HepG2 (cell line): ENCODE results near the gene EPB41. TPM values are rescaled to one million over a fixed set of nuclear protein-coding genes. Genes with fewer than 3 reads are reported as not detected.
A peak's percentile ranks its signal among the peaks of the same experiment; 100 is the strongest.

ENCODE experiments used
- ATAC-seq: fragments of 200-7000 bp; cut with Tn5 transposase; 3 replicates; pipeline ENCODE4 v1.9.1; 2020; ENCODE audit warnings: mild to moderate bottlenecking, moderate library complexity
- BruUV-seq: library from RNA; stranded (reverse); fragments of 400-500 nt; replicated peaks from 2 replicates; lab custom pipeline; 2021; lab: Mats Ljungman, UMichigan
- CTCF ChIA-PET: fragments of 300-600 bp; formaldehyde crosslinking; extraction: SDS; loops from one replicate; lab custom pipeline; 2021; ENCODE audit warnings: low total read pairs, inconsistent platforms, low intra/inter-chr PET ratio; lab: Yijun Ruan, JAX
- POLR2A ChIA-PET: fragments of 350-600 bp; sonication (Branson Sonifier 250); formaldehyde crosslinking; loops from one replicate; lab custom pipeline; 2020; ENCODE audit warnings: antibody characterized with exemption, inconsistent platforms; lab: Yijun Ruan, JAX
- DNase-seq: peaks from one replicate; pipeline ENCODE4 v3.0.0-alpha.2; 2015; ENCODE audit warnings: low spot score
- FAIRE-seq: peaks from 3 replicates; lab custom pipeline; 2011; peaks lifted over from hg19 to GRCh38; lab: Jason Lieb, UNC
- H2AFZ ChIP-seq: one replicate; pipeline ENCODE4 v1.6.1; 2011; ENCODE audit warnings: low read length, inconsistent platforms
- H3K27ac ChIP-seq: fragments of 300-600 bp; 3 replicates; pipeline ENCODE4 v1.8.0; 2011; ENCODE audit warnings: mixed run types, mild to moderate bottlenecking, mixed read lengths, low read length, inconsistent platforms; ENCODE audit not compliant: insufficient read depth; ENCODE audit errors: extremely low read length
- H3K27me3 ChIP-seq, 2 experiments: fragments of 200-600 bp in 1 of 2; 2 replicates in 1 of 2; 3 replicates in 1 of 2; pipeline versions ENCODE4 v1.6.0 to v1.8.0; 2011; ENCODE audit warnings: low read length in 2 of 2, mild to moderate bottlenecking in 2 of 2, moderate library complexity in 2 of 2, inconsistent platforms in 1 of 2; ENCODE audit not compliant: insufficient read depth in 2 of 2, control insufficient read depth in 1 of 2
- H3K36me3 ChIP-seq, 2 experiments: fragments of 200-600 bp in 1 of 2; replicated peaks in 1 of 2; 2 replicates in 1 of 2; 3 replicates in 1 of 2; pipeline versions ENCODE4 v1.5.1 to v1.8.0; 2011; ENCODE audit warnings: low read length in 2 of 2, inconsistent platforms in 1 of 2; ENCODE audit not compliant: insufficient read depth in 2 of 2, control insufficient read depth in 1 of 2
- H3K4me1 ChIP-seq: 2 replicates; pipeline ENCODE4 v1.5.1; 2012; ENCODE audit warnings: low read length, inconsistent platforms; ENCODE audit not compliant: insufficient read depth
- H3K4me2 ChIP-seq: 2 replicates; pipeline ENCODE4 v1.6.0; 2011; ENCODE audit warnings: low read depth, low read length, inconsistent platforms
- H3K4me3 ChIP-seq, 3 experiments: fragments of 200-600 bp in 1 of 3; sonication (generic), shearing (Covaris generic) in 1 of 3; replicated peaks in 1 of 3; 2 replicates each; pipeline ENCODE4 v1.5.1; 2011 to 2016; ENCODE audit warnings: low read length in 3 of 3, inconsistent platforms in 2 of 3, low read depth in 2 of 3, mild to moderate bottlenecking in 2 of 3, control low read depth in 1 of 3, mixed read lengths in 1 of 3; ENCODE audit not compliant: insufficient read depth in 1 of 3
- H3K79me2 ChIP-seq: one replicate; pipeline ENCODE4 v1.6.1; 2011; ENCODE audit warnings: low read length, inconsistent platforms; ENCODE audit not compliant: insufficient read depth
- H3K9ac ChIP-seq: 2 replicates; pipeline ENCODE4 v1.6.0; 2011; ENCODE audit warnings: mild to moderate bottlenecking, low read depth, low read length, inconsistent platforms; ENCODE audit not compliant: insufficient read depth
- H3K9me3 ChIP-seq: 2 replicates; pipeline ENCODE4 v1.5.1; 2012; ENCODE audit warnings: mild to moderate bottlenecking, low read length
- H4K20me1 ChIP-seq: 2 replicates; pipeline ENCODE4 v1.6.0; 2011; ENCODE audit warnings: inconsistent platforms, mild to moderate bottlenecking, low read length, moderate library complexity; ENCODE audit not compliant: insufficient read depth
- EEA1 ChIP-seq: sonication (generic); formaldehyde crosslinking; IDR thresholded peaks from 2 replicates; pipeline ENCODE4 v1.5.1; 2020; ENCODE audit warnings: mild to moderate bottlenecking, missing genetic modification reagents, borderline replicate concordance
- FOXK1 ChIP-seq: sonication (generic); formaldehyde crosslinking; IDR thresholded peaks from 2 replicates; pipeline ENCODE4 v1.4.0; 2020; ENCODE audit warnings: low read depth, missing genetic modification reagents, borderline replicate concordance
- FOXP1 ChIP-seq, 2 experiments: fragments of 450-650 bp in 1 of 2; IDR thresholded peaks; 2 replicates each; pipeline ENCODE4 v1.6.1; 2017 to 2018; ENCODE audit warnings: antibody characterized with exemption in 1 of 2
- MAFG ChIP-seq: sonication (generic); formaldehyde crosslinking; IDR thresholded peaks from 2 replicates; pipeline ENCODE4 v1.5.1; 2020; ENCODE audit warnings: mild to moderate bottlenecking, missing genetic modification reagents
- MED1 ChIP-seq: sonication (generic); formaldehyde crosslinking; IDR thresholded peaks from 2 replicates; pipeline ENCODE4 v1.4.0; 2020; ENCODE audit warnings: missing genetic modification reagents
- NPAS2 ChIP-seq: sonication (generic); formaldehyde crosslinking; IDR thresholded peaks from 2 replicates; pipeline ENCODE4 v1.8.0; 2022; ENCODE audit warnings: mild to moderate bottlenecking, missing genetic modification reagents, borderline replicate concordance
- ZBTB21 ChIP-seq: sonication (generic); formaldehyde crosslinking; IDR thresholded peaks from 2 replicates; pipeline ENCODE4 v1.4.0; 2020; ENCODE audit warnings: missing genetic modification reagents
- ZNF17 ChIP-seq: sonication (generic); formaldehyde crosslinking; IDR thresholded peaks from 2 replicates; pipeline ENCODE4 v1.5.0; 2020; ENCODE audit warnings: mild to moderate bottlenecking, missing genetic modification reagents
- ZSCAN29 ChIP-seq: sonication (generic); formaldehyde crosslinking; conservative IDR thresholded peaks from 2 replicates; pipeline ENCODE4 v1.4.0; 2020; ENCODE audit warnings: mild to moderate bottlenecking, missing genetic modification reagents
- WGBS: methylation state at CpG from one replicate; pipeline ENCODE4 v1.1.6; 2017; ENCODE audit warnings: low lambda C conversion rate; 5-methylcytosine and 5-hydroxymethylcytosine counted together
- in situ Hi-C: cut with HindIII; loops from 2 replicates; pipeline ENCODE4 v1.10.0; 2017; ENCODE audit warnings: low pct_unique_long_range_greater_than_20kb; ENCODE audit not compliant: extremely low pct_ligation_motif_present
- intact Hi-C: fragments of 100-400 bp; cut with micrococcal nuclease; formaldehyde crosslinking; loops from one replicate; pipeline ENCODE4 v1.10.0; 2022; ENCODE audit not compliant: unreplicated experiment
- polyA plus RNA-seq, 8 experiments: library from polyadenylated mRNA; depleted of rRNA in 3 of 8; stranded (reverse) in 7 of 8; unstranded in 1 of 8; fragments of >200 nt; fragmentation: Illumina TruSeq in 4 of 8; extraction: Trizol in 4 of 8; gene quantifications; 2 replicates each; pipeline versions ENCODE4 v1.2.1 to v1.2.3, GENCODE V29; 2011 to 2016; ENCODE audit warnings: low read depth in 4 of 8, missing spikeins in 1 of 8, mixed read lengths in 1 of 8; ENCODE audit not compliant: insufficient read depth in 1 of 8
- total RNA-seq, 5 experiments: library from RNA; depleted of rRNA; stranded (reverse); fragments of >200 nt; fragmentation: Illumina TruSeq; extraction: Trizol; gene quantifications; 2 replicates each; pipeline ENCODE4 v1.2.3, GENCODE V29; 2016; ENCODE audit warnings: low read depth in 1 of 5
- TF ChIP-seq, protein P1 (sequence below): sonication (generic); formaldehyde crosslinking; IDR thresholded peaks from 2 replicates; pipeline ENCODE4 v1.4.0; 2020; ENCODE audit warnings: missing genetic modification reagents
- TF ChIP-seq, protein P2 (sequence below): sonication (generic); formaldehyde crosslinking; IDR thresholded peaks from 2 replicates; pipeline ENCODE4 v1.4.0; 2020; ENCODE audit warnings: missing genetic modification reagents, mild to moderate bottlenecking, borderline replicate concordance
- TF ChIP-seq, protein P3 (sequence below): sonication (generic); formaldehyde crosslinking; IDR thresholded peaks from 2 replicates; pipeline ENCODE4 v1.4.0; 2020; ENCODE audit warnings: mild to moderate bottlenecking, low read depth, missing genetic modification reagents

Gene EPB41
- total and polyA plus RNA-seq, 2 of the 13 experiments (the other 11 are each of a cell fraction or from before 2014, with no cell fraction given), result 34.5 to 46.7 TPM

DNA sequence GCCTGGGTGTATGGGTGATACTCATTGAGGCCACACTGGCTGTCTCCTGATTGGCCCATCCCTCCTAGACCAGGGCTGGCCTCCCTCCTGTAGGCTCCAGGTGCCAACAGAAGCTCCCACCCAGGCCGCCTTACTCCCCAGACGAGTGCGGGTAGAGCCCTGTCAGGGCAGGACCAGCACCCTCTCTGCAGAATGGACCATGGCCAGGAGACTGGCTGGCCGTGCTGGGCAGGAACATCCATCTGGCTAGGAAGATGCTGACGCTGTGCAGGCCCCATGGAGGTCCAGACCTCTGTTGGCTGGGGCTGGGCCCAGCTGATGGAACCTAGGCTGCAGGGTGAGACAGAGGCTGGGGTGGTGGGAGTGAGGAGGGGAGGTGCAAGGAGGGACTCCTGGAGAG, 25.0 kb upstream of the EPB41 start:
- no peak for TF ChIP-seq ZBTB21
- TF ChIP-seq FOXP1 (IDR thresholded peaks at IDR 0.05), result no peak
- TF ChIP-seq FOXP1 (CRISPR knock-in tag; IDR thresholded peaks at IDR 0.05), result no peak
- TF ChIP-seq, protein P1, sequence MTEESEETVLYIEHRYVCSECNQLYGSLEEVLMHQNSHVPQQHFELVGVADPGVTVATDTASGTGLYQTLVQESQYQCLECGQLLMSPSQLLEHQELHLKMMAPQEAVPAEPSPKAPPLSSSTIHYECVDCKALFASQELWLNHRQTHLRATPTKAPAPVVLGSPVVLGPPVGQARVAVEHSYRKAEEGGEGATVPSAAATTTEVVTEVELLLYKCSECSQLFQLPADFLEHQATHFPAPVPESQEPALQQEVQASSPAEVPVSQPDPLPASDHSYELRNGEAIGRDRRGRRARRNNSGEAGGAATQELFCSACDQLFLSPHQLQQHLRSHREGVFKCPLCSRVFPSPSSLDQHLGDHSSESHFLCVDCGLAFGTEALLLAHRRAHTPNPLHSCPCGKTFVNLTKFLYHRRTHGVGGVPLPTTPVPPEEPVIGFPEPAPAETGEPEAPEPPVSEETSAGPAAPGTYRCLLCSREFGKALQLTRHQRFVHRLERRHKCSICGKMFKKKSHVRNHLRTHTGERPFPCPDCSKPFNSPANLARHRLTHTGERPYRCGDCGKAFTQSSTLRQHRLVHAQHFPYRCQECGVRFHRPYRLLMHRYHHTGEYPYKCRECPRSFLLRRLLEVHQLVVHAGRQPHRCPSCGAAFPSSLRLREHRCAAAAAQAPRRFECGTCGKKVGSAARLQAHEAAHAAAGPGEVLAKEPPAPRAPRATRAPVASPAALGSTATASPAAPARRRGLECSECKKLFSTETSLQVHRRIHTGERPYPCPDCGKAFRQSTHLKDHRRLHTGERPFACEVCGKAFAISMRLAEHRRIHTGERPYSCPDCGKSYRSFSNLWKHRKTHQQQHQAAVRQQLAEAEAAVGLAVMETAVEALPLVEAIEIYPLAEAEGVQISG (CRISPR knock-in tag), result no peak
- 0 out of 2 replicates have a peak, but pooled peaks have one; percentile 27 for TF ChIP-seq EEA1
- H3K9me3 ChIP-seq, result no peaks in the 10 kb centered on the region
- peaks cover 32% of the 10 kb centered on the region for H3K4me1 ChIP-seq
- no peaks in the 10 kb centered on the region; a peak in 1 of 5 replicates for H3K27me3 ChIP-seq
- no peak overlapping the region for H2AFZ ChIP-seq
- ATAC-seq (no peak), DNase-seq (no peak), FAIRE-seq (no peak)
- no peaks in the 10 kb centered on the region; the same call in 1 of the 2 replicates for H4K20me1 ChIP-seq
- in situ Hi-C loops (loop anchor here (10.0 kb wide), 2 partner anchors 95 to 235 kb away; partner anchors contain the start of gene TMEM200B), intact Hi-C loops (loop anchor here (5.0 to 10.0 kb wide), 2 partner anchors 235 to 293 kb away; partner anchors contain the start of genes SRSF4 and TMEM200B)
- H3K27ac ChIP-seq, result no peak overlapping the region
- CTCF ChIA-PET, result no interaction called here
- no TSS peak for BruUV-seq
- 97% methylated on average over 5 of the region's 5 CpGs for WGBS
- H3K4me2 ChIP-seq, result 0 out of 2 replicates have a peak overlapping the region, but pooled peaks have one; percentile 7
- H3K9ac ChIP-seq, result no peak overlapping the region
- no peak overlapping the region for H3K4me3 ChIP-seq
- peaks cover 13% of the 10 kb centered on the region for H3K79me2 ChIP-seq
- H3K36me3 ChIP-seq, result peaks cover under 1 to 12% of the 10 kb centered on the region in 2 experiments; a peak in 4 of 5 replicates
- POLR2A ChIA-PET, result no interaction called here

GRCh38 chr1:28890435-28890834, 23.9 kb upstream of the EPB41 start:
- ATAC-seq (no peak), FAIRE-seq (no peak)
- H3K27ac ChIP-seq, result no peak overlapping the region
- TF ChIP-seq, protein P2, sequence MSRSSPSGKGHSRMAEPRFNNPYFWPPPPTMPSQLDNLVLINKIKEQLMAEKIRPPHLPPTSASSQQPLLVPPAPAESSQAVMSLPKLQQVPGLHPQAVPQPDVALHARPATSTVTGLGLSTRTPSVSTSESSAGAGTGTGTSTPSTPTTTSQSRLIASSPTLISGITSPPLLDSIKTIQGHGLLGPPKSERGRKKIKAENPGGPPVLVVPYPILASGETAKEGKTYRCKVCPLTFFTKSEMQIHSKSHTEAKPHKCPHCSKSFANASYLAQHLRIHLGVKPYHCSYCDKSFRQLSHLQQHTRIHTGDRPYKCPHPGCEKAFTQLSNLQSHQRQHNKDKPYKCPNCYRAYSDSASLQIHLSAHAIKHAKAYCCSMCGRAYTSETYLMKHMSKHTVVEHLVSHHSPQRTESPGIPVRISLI (CRISPR knock-in tag), result no peak
- TF ChIP-seq FOXK1 (CRISPR knock-in tag) (no peak), ZNF17 (CRISPR knock-in tag) (no peak), NPAS2 (CRISPR knock-in tag) (no peak), ZSCAN29 (CRISPR knock-in tag) (no peak), MAFG (CRISPR knock-in tag) (no peak), MED1 (CRISPR knock-in tag) (no peak)
- TF ChIP-seq, protein P3, sequence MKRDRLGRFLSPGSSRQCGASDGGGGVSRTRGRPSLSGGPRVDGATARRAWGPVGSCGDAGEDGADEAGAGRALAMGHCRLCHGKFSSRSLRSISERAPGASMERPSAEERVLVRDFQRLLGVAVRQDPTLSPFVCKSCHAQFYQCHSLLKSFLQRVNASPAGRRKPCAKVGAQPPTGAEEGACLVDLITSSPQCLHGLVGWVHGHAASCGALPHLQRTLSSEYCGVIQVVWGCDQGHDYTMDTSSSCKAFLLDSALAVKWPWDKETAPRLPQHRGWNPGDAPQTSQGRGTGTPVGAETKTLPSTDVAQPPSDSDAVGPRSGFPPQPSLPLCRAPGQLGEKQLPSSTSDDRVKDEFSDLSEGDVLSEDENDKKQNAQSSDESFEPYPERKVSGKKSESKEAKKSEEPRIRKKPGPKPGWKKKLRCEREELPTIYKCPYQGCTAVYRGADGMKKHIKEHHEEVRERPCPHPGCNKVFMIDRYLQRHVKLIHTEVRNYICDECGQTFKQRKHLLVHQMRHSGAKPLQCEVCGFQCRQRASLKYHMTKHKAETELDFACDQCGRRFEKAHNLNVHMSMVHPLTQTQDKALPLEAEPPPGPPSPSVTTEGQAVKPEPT (CRISPR knock-in tag), result no peak

More at GRCh38 chr1:28890435-28890834, 23.9 kb upstream of the EPB41 start:
- Histone ChIP-seq H3K36me3 (peaks cover 1 to 18% of the 10 kb centered on the region in 2 experiments; a peak in 4 of 5 replicates), H2AFZ (no peak overlapping the region), H3K9ac (no peak overlapping the region), H3K4me2 (no peak overlapping the region), H3K9me3 (no peaks in the 10 kb centered on the region), H3K4me1 (peaks cover 21% of the 10 kb centered on the region), H3K4me3 (no peak overlapping the region), H3K27me3 (no peaks in the 10 kb centered on the region; a peak in 1 of 5 replicates), H3K79me2 (peaks cover 13% of the 10 kb centered on the region), H4K20me1 (no peaks in the 10 kb centered on the region; the same call in 1 of the 2 replicates)
- DNase-seq, result no peak
- WGBS, result 96% methylated on average over 8 of the region's 8 CpGs
- BruUV-seq, result TSS peak; percentile 13
- in situ Hi-C loops (no loop called here), intact Hi-C loops (no loop called here)
- CTCF ChIA-PET, result no interaction called here
- POLR2A ChIA-PET, result no interaction called here
